Cardiac septum (tissue), 1 donor: ENCODE results near the gene BTBD17. TPM values are rescaled to one million over a fixed set of nuclear protein-coding genes. Genes with fewer than 3 reads are reported as not detected.

Experiments used
- DNase-seq: peaks from one replicate; pipeline ENCODE4 v3.0.0-alpha.2; 2020; ENCODE audit warnings: low spot score
- intact Hi-C: fragments of 100-400 bp; cut with DNase I; formaldehyde crosslinking; loops from one replicate; pipeline ENCODE4 v1.14.0; 2022
- total RNA-seq: library from RNA; stranded (reverse); fragmentation: NEBNext Ultra II Directional; extraction: Animal tissue kit (Norgen Biotek cat#: 25700); gene quantifications from one replicate; pipeline ENCODE4 v1.2.1, GENCODE V29; 2021
- donor health status: DM: no; HTN: no; CAD: no.

Gene BTBD17
- total RNA-seq, 1 donor from 2014 or later: not detected

- intact Hi-C loops: no loop called here
- no peak for DNase-seq
Measured at GRCh38 chr17:74318391-74318790, 43.3 kb downstream of the BTBD17 start.

GRCh38 chr17:74317071-74317470, 44.6 kb downstream of the BTBD17 start:
- no peak for DNase-seq
- intact Hi-C loops: no loop called here

GRCh38 chr17:74316220-74316619, 45.4 kb downstream of the BTBD17 start:
- intact Hi-C loops: no loop called here
- DNase-seq: no peak

- intact Hi-C loops: no loop called here
- DNase-seq: no peak
Measured at GRCh38 chr17:74314877-74315276, 46.8 kb downstream of the BTBD17 start.

- no peak for DNase-seq
- intact Hi-C loops: loop anchor here (10.0 kb wide), 1 partner anchor 145 kb away; no protein-coding TSS in a partner anchor
Measured at GRCh38 chr17:74309902-74310301, 51.8 kb downstream of the BTBD17 start.

- intact Hi-C loops: loop anchor here (10.0 kb wide), 1 partner anchor 147 kb away; no protein-coding TSS in a partner anchor
- peak; percentile 87 for DNase-seq
Measured at GRCh38 chr17:74307984-74308773, 53.5 kb downstream of the BTBD17 start.

Other genes starting within 250 kb of the BTBD17 start
- 575 TPM for gene RPL38, start 158.2 kb downstream of the BTBD17 start, total RNA-seq
- 17.9 TPM for gene TTYH2, start 148.3 kb downstream of the BTBD17 start, total RNA-seq
- not detected for gene DNAI2, start 87.6 kb downstream of the BTBD17 start, total RNA-seq
- 0.08 TPM for gene KIF19, start 35.6 kb downstream of the BTBD17 start, total RNA-seq
- 0.16 TPM for gene GPR142, start 5.6 kb upstream of the BTBD17 start, total RNA-seq
- gene GPRC5C, start 70.2 kb upstream of the BTBD17 start, total RNA-seq: 31.7 TPM
- gene CD300A, start 104.8 kb upstream of the BTBD17 start, total RNA-seq: 2.6 TPM
- gene CD300LB, start 169.6 kb upstream of the BTBD17 start, total RNA-seq: not detected
- gene CD300C, start 184.2 kb upstream of the BTBD17 start, total RNA-seq: 0.24 TPM
- not detected for gene CD300H, start 205.6 kb upstream of the BTBD17 start, total RNA-seq
- gene CD300LD, start 230.4 kb upstream of the BTBD17 start, total RNA-seq: not detected